ENCODE results near the gene DCLRE1A. TPM values are rescaled to one million over a fixed set of nuclear protein-coding genes. Genes with fewer than 3 reads are reported as not detected.

Gene DCLRE1A
- total and polyA plus RNA-seq, 2 of the 13 experiments (the other 11 are each of a cell fraction or from before 2014, with no cell fraction given), result 6.2 to 19.6 TPM

DNA sequence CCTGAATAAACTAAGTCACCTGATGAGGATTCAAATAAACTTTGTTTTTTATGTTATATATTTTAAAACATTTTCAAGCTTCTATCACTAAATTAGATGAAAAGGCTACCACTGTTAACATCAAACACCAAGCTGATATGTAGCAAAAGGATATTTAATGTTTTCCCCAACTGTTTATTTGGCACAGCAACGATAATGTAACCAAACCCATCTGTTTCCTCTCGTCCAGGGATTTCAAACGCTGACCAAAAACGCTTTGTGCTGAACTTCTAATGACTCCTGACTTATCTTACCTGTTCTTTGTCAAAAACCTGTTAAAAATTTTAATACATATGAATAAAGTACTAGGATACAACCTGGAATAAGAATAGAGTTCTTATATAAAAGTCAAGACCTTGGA is 30.5 kb downstream of the DCLRE1A start:
- BruUV-seq (replicated peaks), result no TSS peak
- Histone ChIP-seq H2AFZ (ENCODE audit: low read length) (no peak overlapping the region), H3K4me3 (replicated peaks in 1 of 3; ENCODE audit: insufficient read depth in 1 of 3, low read depth in 2 of 3, low read length in 3 of 3) (no peak overlapping the region), H3K27ac (ENCODE audit: extremely low read length, insufficient read depth, low read length) (no peak overlapping the region), H3K27me3 (ENCODE audit: control insufficient read depth in 1 of 2, insufficient read depth in 2 of 2, low read length in 2 of 2) (peaks cover 0 to 3% of the 10 kb centered on the region in 2 experiments; a peak in 1 of 5 replicates), H3K79me2 (ENCODE audit: insufficient read depth, low read length) (no peaks in the 10 kb centered on the region), H3K9me3 (ENCODE audit: low read length) (no peaks in the 10 kb centered on the region), H3K4me1 (ENCODE audit: insufficient read depth, low read length) (no peaks in the 10 kb centered on the region), H3K9ac (ENCODE audit: insufficient read depth, low read depth, low read length) (no peak overlapping the region), H3K36me3 (replicated peaks in 1 of 2; ENCODE audit: control insufficient read depth in 1 of 2, insufficient read depth in 2 of 2, low read length in 2 of 2) (no peaks in the 10 kb centered on the region), H3K4me2 (ENCODE audit: low read depth, low read length) (no peak overlapping the region), H4K20me1 (ENCODE audit: insufficient read depth, low read length) (no peaks in the 10 kb centered on the region)
- ChIA-PET POLR2A (no interaction called here), CTCF (ENCODE audit: low intra/inter-chr PET ratio, low total read pairs) (no interaction called here)
- intact Hi-C loops (cut with micrococcal nuclease; ENCODE audit: unreplicated experiment), result no loop called here
- FAIRE-seq, result no peak
- TF ChIP-seq ZBTB39 (CRISPR knock-in tag; IDR thresholded peaks at IDR 0.05), result no peak
- TF ChIP-seq ZNF574 (CRISPR knock-in tag; IDR thresholded peaks at IDR 0.05), result no peak
- TF ChIP-seq ZNF546 (CRISPR knock-in tag; conservative IDR thresholded peaks at IDR 0.05), result no peak
- no peak for TF ChIP-seq ZFP90 (CRISPR knock-in tag; IDR thresholded peaks at IDR 0.05; ENCODE audit: borderline replicate concordance)
- no peak for TF ChIP-seq IKZF4 (CRISPR knock-in tag; IDR thresholded peaks at IDR 0.05; ENCODE audit: borderline replicate concordance, low read depth, not compliant biosample characterization)
- in situ Hi-C loops (cut with HindIII; ENCODE audit: extremely low pct_ligation_motif_present, low pct_unique_long_range_greater_than_20kb), result no loop called here
- 8% methylated on average over 4 of the region's 4 CpGs for WGBS (ENCODE audit: low lambda C conversion rate)
- no peak for ATAC-seq
- no peak for DNase-seq (ENCODE audit: low spot score)
